A673 (cell line): ENCODE data around the gene PCNX1. TPM values are rescaled to one million over a fixed set of nuclear protein-coding genes. Genes with fewer than 3 reads are reported as not detected.
A peak's percentile ranks its signal among the peaks of the same experiment; 100 is the strongest.

Experiments
- BruUV-seq: library from RNA; stranded (reverse); fragments of 400-500 nt; replicated peaks from 2 replicates; lab custom pipeline; 2021; lab: Mats Ljungman, UMichigan
- CTCF ChIA-PET: fragments of 300-600 bp; sonication (Branson Sonifier 250); formaldehyde crosslinking; loops from one replicate; lab custom pipeline; 2022; ENCODE audit warnings: antibody characterized with exemption; lab: Charles Lee
- POLR2A ChIA-PET: fragments of 300-600 bp; sonication (Branson Sonifier 250); formaldehyde crosslinking; loops from one replicate; lab custom pipeline; 2022; ENCODE audit warnings: antibody characterized with exemption; ENCODE audit not compliant: low non-redundant PET; lab: Charles Lee
- DNase-seq: peaks from one replicate; pipeline ENCODE4 v3.0.0-alpha.2; 2015; ENCODE audit warnings: low spot score
- H3K27ac ChIP-seq: fragments of 200-600 bp; sonication (generic); 2 replicates; pipeline ENCODE4 v1.5.1; 2016; ENCODE audit warnings: mixed run types, low read depth, mild to moderate bottlenecking, mixed read lengths, antibody characterized with exemption, low read length; ENCODE audit not compliant: poor library complexity, severe bottlenecking
- H3K27me3 ChIP-seq: fragments of 200-600 bp; sonication (generic); replicated peaks from 2 replicates; pipeline ENCODE4 v1.6.1; 2017; ENCODE audit warnings: mixed run types, low read depth, mild to moderate bottlenecking, mixed read lengths, antibody characterized with exemption, low read length; ENCODE audit not compliant: insufficient read depth, poor library complexity
- H3K36me3 ChIP-seq: fragments of 200-600 bp; sonication (generic); 2 replicates; pipeline ENCODE4 v1.6.1; 2016; ENCODE audit warnings: mixed run types, mild to moderate bottlenecking, mixed read lengths, antibody characterized with exemption, low read length; ENCODE audit not compliant: insufficient read depth, poor library complexity, severe bottlenecking
- H3K4me1 ChIP-seq: fragments of 200-600 bp; sonication (generic); 2 replicates; pipeline ENCODE4 v1.6.1; 2017; ENCODE audit warnings: mixed run types, mild to moderate bottlenecking, mixed read lengths, antibody characterized with exemption, low read length; ENCODE audit not compliant: insufficient read depth, poor library complexity, severe bottlenecking
- H3K4me3 ChIP-seq: fragments of 200-600 bp; sonication (generic); 2 replicates; pipeline ENCODE4 v1.5.1; 2016; ENCODE audit warnings: low read depth, mixed run types, mild to moderate bottlenecking, mixed read lengths, low read length; ENCODE audit not compliant: poor library complexity, severe bottlenecking
- H3K9me3 ChIP-seq: fragments of 200-600 bp; sonication (generic); 2 replicates; pipeline ENCODE4 v1.6.1; 2016; ENCODE audit warnings: mixed run types, low read depth, mild to moderate bottlenecking, mixed read lengths, antibody characterized with exemption, low read length; ENCODE audit not compliant: poor library complexity, severe bottlenecking
- EZH2 ChIP-seq: fragments of 200-600 bp; sonication (generic); IDR thresholded peaks from 2 replicates; pipeline ENCODE4 v1.6.1; 2017; ENCODE audit warnings: borderline replicate concordance, low read depth, mild to moderate bottlenecking, mixed read lengths, antibody characterized with exemption, low read length; ENCODE audit not compliant: poor library complexity, severe bottlenecking
- intact Hi-C: fragments of 100-400 bp; cut with micrococcal nuclease; formaldehyde crosslinking; loops from one replicate; pipeline ENCODE4 v1.10.0; 2022; ENCODE audit not compliant: unreplicated experiment
- total RNA-seq: library from RNA; stranded (reverse); gene quantifications from 2 replicates; pipeline ENCODE4 v1.2.3, GENCODE V29; 2021
- TF ChIP-seq, protein P1 (sequence below): fragments of 300-800, 200-600 bp; sonication (generic); conservative IDR thresholded peaks from 2 replicates; pipeline ENCODE4 v1.5.1; 2017; ENCODE audit warnings: low read depth, mild to moderate bottlenecking, antibody characterized with exemption, low read length, moderate library complexity, mixed read lengths

Gene PCNX1
- total RNA-seq, 1 experiment from 2014 or later, result 60.7 TPM

DNA sequence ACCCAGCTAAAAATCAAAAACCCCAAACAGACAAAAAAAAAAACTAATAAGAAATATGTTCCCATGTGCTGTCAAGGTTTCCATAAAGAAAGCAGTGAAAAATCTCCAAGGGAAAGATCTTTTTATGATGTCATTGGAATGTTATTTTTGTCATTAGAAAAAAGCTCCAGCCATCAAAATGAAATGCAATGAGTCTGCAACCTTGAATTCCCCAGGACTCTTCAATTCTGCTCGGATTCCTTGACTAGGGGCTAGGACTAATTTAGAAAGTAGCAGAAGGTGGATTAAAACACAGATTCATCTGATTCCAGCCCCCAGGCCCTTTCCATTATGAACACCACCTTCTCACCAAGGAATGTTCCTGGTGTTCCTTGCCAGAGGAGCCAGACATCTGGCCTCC is 6.0 kb upstream of the PCNX1 start:
- Histone ChIP-seq H3K36me3 (no peaks in the 10 kb centered on the region), H3K9me3 (no peaks in the 10 kb centered on the region), H3K4me3 (no peak overlapping the region), H3K27ac (no peak overlapping the region), H3K4me1 (peaks cover 38% of the 10 kb centered on the region), H3K27me3 (no peaks in the 10 kb centered on the region)
- intact Hi-C loops, result no loop called here
- DNase-seq, result no peak
- TF ChIP-seq EZH2, result no peak
- TF ChIP-seq, protein P1, sequence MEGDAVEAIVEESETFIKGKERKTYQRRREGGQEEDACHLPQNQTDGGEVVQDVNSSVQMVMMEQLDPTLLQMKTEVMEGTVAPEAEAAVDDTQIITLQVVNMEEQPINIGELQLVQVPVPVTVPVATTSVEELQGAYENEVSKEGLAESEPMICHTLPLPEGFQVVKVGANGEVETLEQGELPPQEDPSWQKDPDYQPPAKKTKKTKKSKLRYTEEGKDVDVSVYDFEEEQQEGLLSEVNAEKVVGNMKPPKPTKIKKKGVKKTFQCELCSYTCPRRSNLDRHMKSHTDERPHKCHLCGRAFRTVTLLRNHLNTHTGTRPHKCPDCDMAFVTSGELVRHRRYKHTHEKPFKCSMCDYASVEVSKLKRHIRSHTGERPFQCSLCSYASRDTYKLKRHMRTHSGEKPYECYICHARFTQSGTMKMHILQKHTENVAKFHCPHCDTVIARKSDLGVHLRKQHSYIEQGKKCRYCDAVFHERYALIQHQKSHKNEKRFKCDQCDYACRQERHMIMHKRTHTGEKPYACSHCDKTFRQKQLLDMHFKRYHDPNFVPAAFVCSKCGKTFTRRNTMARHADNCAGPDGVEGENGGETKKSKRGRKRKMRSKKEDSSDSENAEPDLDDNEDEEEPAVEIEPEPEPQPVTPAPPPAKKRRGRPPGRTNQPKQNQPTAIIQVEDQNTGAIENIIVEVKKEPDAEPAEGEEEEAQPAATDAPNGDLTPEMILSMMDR, result no peak
- no TSS peak for BruUV-seq
- ChIA-PET POLR2A (no interaction called here), CTCF (interaction anchor here (0.6 kb wide), 1 partner anchor 1446 kb away, joined by 3 read pairs; no protein-coding TSS in a partner anchor)

GRCh38 chr14:70902184-70902583 is 5.1 kb upstream of the PCNX1 start:
- H3K9me3 ChIP-seq, result no peaks in the 10 kb centered on the region
- H3K27ac ChIP-seq, result no peak overlapping the region
- peaks cover 45% of the 10 kb centered on the region for H3K4me1 ChIP-seq
- TF ChIP-seq EZH2, result no peak
- TF ChIP-seq, protein P1, result no peak
- POLR2A ChIA-PET, result no interaction called here
- no peaks in the 10 kb centered on the region for H3K27me3 ChIP-seq
- intact Hi-C loops, result no loop called here
- CTCF ChIA-PET, result interaction anchor here (0.7 kb wide), 1 partner anchor 28 kb away, joined by 8 read pairs; no protein-coding TSS in a partner anchor
- H3K4me3 ChIP-seq, result no peak overlapping the region
- no peaks in the 10 kb centered on the region for H3K36me3 ChIP-seq
- no TSS peak for BruUV-seq
- no peak for DNase-seq

- no peak overlapping the region for H3K27ac ChIP-seq
Observed at GRCh38 chr14:70904373-70904772, 2.9 kb upstream of the PCNX1 start.

More at GRCh38 chr14:70904373-70904772, 2.9 kb upstream of the PCNX1 start:
- Histone ChIP-seq H3K36me3 (no peaks in the 10 kb centered on the region), H3K4me3 (no peak overlapping the region), H3K27me3 (no peaks in the 10 kb centered on the region), H3K9me3 (no peaks in the 10 kb centered on the region), H3K4me1 (peaks cover 37% of the 10 kb centered on the region)
- CTCF ChIA-PET, result no interaction called here
- peak; percentile 85 for DNase-seq
- TF ChIP-seq EZH2, result no peak
- TF ChIP-seq, protein P1, result no peak
- intact Hi-C loops, result no loop called here
- POLR2A ChIA-PET, result no interaction called here
- BruUV-seq, result no TSS peak
